Keratinocyte (primary cell): ENCODE results near the gene TLCD3B. TPM values are rescaled to one million over a fixed set of nuclear protein-coding genes. Genes with fewer than 3 reads are reported as not detected.
A peak's percentile ranks its signal among the peaks of the same experiment; 100 is the strongest.

ENCODE experiments used
- DNase-seq: peaks from one replicate; pipeline ENCODE4 v3.0.0-alpha.2; 2011; ENCODE audit warnings: low read depth, missing footprints, low spot score
- FAIRE-seq: peaks from 2 replicates; lab custom pipeline; 2011; peaks lifted over from hg19 to GRCh38; lab: Jason Lieb, UNC
- H2AFZ ChIP-seq: 2 replicates; pipeline ENCODE4 v1.6.0; 2012; ENCODE audit warnings: low read length, control low read depth, inconsistent platforms; ENCODE audit not compliant: control insufficient read depth
- H3K27ac ChIP-seq: 2 replicates; pipeline ENCODE4 v1.5.1; 2011; ENCODE audit warnings: low read length; ENCODE audit not compliant: control insufficient read depth, insufficient read depth
- H3K27me3 ChIP-seq: 3 replicates; pipeline ENCODE4 v1.6.0; 2011; ENCODE audit warnings: low read length; ENCODE audit not compliant: control insufficient read depth, insufficient read depth; ENCODE audit errors: extremely low read depth
- H3K36me3 ChIP-seq, 2 experiments: 2 replicates in 1 of 2; 3 replicates in 1 of 2; pipeline ENCODE4 v1.5.1; 2011; ENCODE audit warnings: low read length in 2 of 2, mild to moderate bottlenecking in 1 of 2; ENCODE audit not compliant: control insufficient read depth in 2 of 2, insufficient read depth in 2 of 2; ENCODE audit errors: extremely low read depth in 1 of 2
- H3K4me1 ChIP-seq: 3 replicates; pipeline ENCODE4 v1.5.1; 2011; ENCODE audit warnings: low read length; ENCODE audit not compliant: control insufficient read depth, insufficient read depth; ENCODE audit errors: extremely low read depth
- H3K4me2 ChIP-seq: 3 replicates; pipeline ENCODE4 v1.6.0; 2011; ENCODE audit warnings: low read depth, low read length; ENCODE audit not compliant: control insufficient read depth, insufficient read depth; ENCODE audit errors: extremely low read depth
- H3K4me3 ChIP-seq, 3 experiments: fragments of 200-600 bp in 1 of 3; sonication (generic) in 1 of 3; 2 replicates in 2 of 3; 3 replicates in 1 of 3; pipeline ENCODE4 v1.5.1; 2011 to 2016; ENCODE audit warnings: low read length in 3 of 3, mild to moderate bottlenecking in 3 of 3, control low read depth in 2 of 3, inconsistent platforms in 1 of 3, low read depth in 1 of 3, mixed read lengths in 1 of 3, mixed run types in 1 of 3, moderate library complexity in 1 of 3; ENCODE audit not compliant: control insufficient read depth in 2 of 3, insufficient read depth in 2 of 3; ENCODE audit errors: extremely low read depth in 1 of 3
- H3K79me2 ChIP-seq: 2 replicates; pipeline ENCODE4 v1.6.0; 2012; ENCODE audit warnings: low read length; ENCODE audit not compliant: control insufficient read depth, insufficient read depth
- H3K9ac ChIP-seq: 3 replicates; pipeline ENCODE4 v1.6.0; 2011; ENCODE audit warnings: low read length; ENCODE audit not compliant: control insufficient read depth, insufficient read depth; ENCODE audit errors: extremely low read depth
- H3K9me1 ChIP-seq: 3 replicates; pipeline ENCODE4 v1.6.0; 2011; ENCODE audit warnings: low read length; ENCODE audit not compliant: control insufficient read depth, insufficient read depth; ENCODE audit errors: extremely low read depth
- H3K9me3 ChIP-seq: 2 replicates; pipeline ENCODE4 v1.5.1; 2012; ENCODE audit warnings: low read depth, low read length; ENCODE audit not compliant: control insufficient read depth
- H4K20me1 ChIP-seq: 3 replicates; pipeline ENCODE4 v1.6.0; 2011; ENCODE audit warnings: low read length; ENCODE audit not compliant: control insufficient read depth, insufficient read depth; ENCODE audit errors: extremely low read depth
- CTCF ChIP-seq, 3 experiments: IDR thresholded peaks in 1 of 3; conservative IDR thresholded peaks in 1 of 3; optimal IDR thresholded peaks in 1 of 3; 2 replicates in 2 of 3; 3 replicates in 1 of 3; pipeline versions ENCODE3 to v1.5.1; 2011; ENCODE audit warnings: low read length in 3 of 3, mild to moderate bottlenecking in 3 of 3, moderate library complexity in 2 of 3, control low read depth in 1 of 3, inconsistent platforms in 1 of 3; ENCODE audit not compliant: insufficient read depth in 2 of 3; ENCODE audit errors: extremely low read depth in 1 of 3
- EZH2 ChIP-seq: IDR thresholded peaks from one replicate; pipeline ENCODE4 v1.6.1; 2012; ENCODE audit warnings: inconsistent platforms, mild to moderate bottlenecking, low read length, moderate library complexity
- dilution Hi-C: fragments of 300-500 bp; cut with MboI; formaldehyde crosslinking; loops from one replicate; pipeline ENCODE4 v1.7.0; 2020; ENCODE audit warnings: low sequenced_read_pairs; ENCODE audit not compliant: extremely low pct_ligation_motif_present
- polyA plus RNA-seq, 5 experiments: library from polyadenylated mRNA; depleted of rRNA in 3 of 5; stranded (reverse) in 3 of 5; stranded (forward) in 1 of 5; unstranded in 1 of 5; fragments of >200 nt; gene quantifications; 1 replicate in 1 of 5; 2 replicates in 3 of 5; 3 replicates in 1 of 5; pipeline versions ENCODE4 v1.2.1 to v1.2.3, GENCODE V29; 2011 to 2012; ENCODE audit warnings: missing spikeins in 2 of 5, low read depth in 1 of 5, low replicate concordance in 1 of 5

TLCD3B gene
- polyA plus RNA-seq, 1 donor (not counting 4 experiments of a cell fraction or from before 2014, with no cell fraction given), result not detected

- Histone ChIP-seq H3K9me3 (no peaks in the 10 kb centered on the region), H3K27me3 (no peaks in the 10 kb centered on the region), H3K36me3 (peaks cover 19 to 35% of the 10 kb centered on the region in 2 experiments), H3K9me1 (no peaks in the 10 kb centered on the region), H2AFZ (peak within 1 kb of the TSS; percentile 96), H3K79me2 (peaks cover 10% of the 10 kb centered on the region), H3K4me2 (peak within 1 kb of the TSS; percentile 89), H4K20me1 (no peaks in the 10 kb centered on the region), H3K27ac (peak within 1 kb of the TSS; percentile 98), H3K9ac (peak within 1 kb of the TSS; percentile 95), H3K4me1 (peaks cover 24% of the 10 kb centered on the region), H3K4me3 (peak within 1 kb of the TSS; percentile 67 to 99 (median 92))
- dilution Hi-C loops, result no loop called here
- DNase-seq (no peak), FAIRE-seq (no peak)
- TF ChIP-seq CTCF (optimal IDR thresholded peaks at IDR 0.05 in 1 of 3, IDR thresholded peaks at IDR 0.05 in 1 of 3, conservative IDR thresholded peaks at IDR 0.05 in 1 of 3; ENCODE audit: extremely low read depth in 1 of 3, insufficient read depth in 2 of 3, low read length in 3 of 3) (no peak), EZH2 (no peak)
These were observed 35.7 kb downstream of the TLCD3B start, which contains the start of gene HIRIP3 for GRCh38 chr16:29995324-29995910. Gene HIRIP3, minus strand, starts transcription at chr16:29995617. Its CDS starts 12 bp downstream, at chr16:29995605.

GRCh38 chr16:29994600-29995323, 36.3 kb downstream of the TLCD3B start:
- Histone ChIP-seq H3K9me1 (no peaks in the 10 kb centered on the region), H2AFZ (peak overlapping the region; percentile 96), H3K27me3 (no peaks in the 10 kb centered on the region), H3K4me3 (peak overlapping the region; percentile 67 to 99 (median 92)), H3K79me2 (peaks cover 10% of the 10 kb centered on the region), H3K36me3 (peaks cover 19 to 31% of the 10 kb centered on the region in 2 experiments), H4K20me1 (no peaks in the 10 kb centered on the region), H3K27ac (peak overlapping the region; percentile 98), H3K9me3 (no peaks in the 10 kb centered on the region), H3K4me1 (peaks cover 24% of the 10 kb centered on the region), H3K9ac (peak overlapping the region; percentile 95), H3K4me2 (peak overlapping the region; percentile 89)
- TF ChIP-seq EZH2 (no peak), CTCF (optimal IDR thresholded peaks at IDR 0.05 in 1 of 3, IDR thresholded peaks at IDR 0.05 in 1 of 3, conservative IDR thresholded peaks at IDR 0.05 in 1 of 3; ENCODE audit: extremely low read depth in 1 of 3, insufficient read depth in 2 of 3, low read length in 3 of 3) (no peak)
- FAIRE-seq (peak; percentile 78), DNase-seq (peak; percentile 68)
- dilution Hi-C loops, result no loop called here
